SIG-M5 treated with dmso at 0.1 percent for 504 hours (cell line): Measurements from ENCODE around the gene MED8.
"Not testable (repeated sequence)": the region's sequence is repeated elsewhere in the genome, so short reads cannot be mapped to it uniquely, and the experiment has no call there.

Experiments used
- DNase-seq: peaks from one replicate; lab custom pipeline; 2025; ENCODE audit not compliant: unreplicated experiment; lab: John Stamatoyannopoulos, UW

Gene MED8

DNA sequence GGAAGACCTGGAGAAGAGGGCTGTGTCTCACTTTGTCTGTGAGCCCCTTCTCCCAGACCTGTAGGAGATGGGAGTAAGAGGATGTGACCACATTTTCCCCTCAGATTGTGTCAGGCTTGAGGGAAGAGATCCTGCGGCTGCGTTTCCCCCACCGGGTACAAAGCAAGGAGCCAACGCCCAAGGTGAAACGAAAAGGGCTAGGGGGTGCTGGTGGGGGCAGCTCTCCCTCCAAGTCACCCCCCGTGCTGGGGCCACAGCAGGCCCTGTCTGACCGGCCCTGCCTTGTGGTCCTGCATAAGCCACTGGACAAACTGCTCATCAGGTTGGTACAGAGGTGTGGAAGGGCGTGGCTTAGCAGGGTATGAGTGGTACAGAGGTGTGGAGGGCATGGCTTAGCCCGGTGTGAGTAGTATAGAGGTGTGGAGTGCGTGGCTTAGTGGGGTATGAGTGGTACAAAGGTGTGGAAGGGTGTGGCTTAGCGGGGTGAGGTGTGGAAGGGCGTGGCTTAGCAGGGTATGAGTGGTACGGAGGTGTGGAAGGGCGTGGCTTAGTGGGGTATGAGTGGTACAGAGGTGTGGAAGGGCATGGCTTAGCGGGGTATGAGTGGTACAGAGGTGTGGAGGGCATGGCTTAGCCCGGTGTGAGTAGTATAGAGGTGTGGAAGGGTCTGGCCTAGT lies 33.5 kb upstream of the MED8 start:
- no peak for DNase-seq

- DNase-seq, result no peak
Observed at GRCh38 chr1:43421976-43422750, 32.6 kb upstream of the MED8 start.

DNA sequence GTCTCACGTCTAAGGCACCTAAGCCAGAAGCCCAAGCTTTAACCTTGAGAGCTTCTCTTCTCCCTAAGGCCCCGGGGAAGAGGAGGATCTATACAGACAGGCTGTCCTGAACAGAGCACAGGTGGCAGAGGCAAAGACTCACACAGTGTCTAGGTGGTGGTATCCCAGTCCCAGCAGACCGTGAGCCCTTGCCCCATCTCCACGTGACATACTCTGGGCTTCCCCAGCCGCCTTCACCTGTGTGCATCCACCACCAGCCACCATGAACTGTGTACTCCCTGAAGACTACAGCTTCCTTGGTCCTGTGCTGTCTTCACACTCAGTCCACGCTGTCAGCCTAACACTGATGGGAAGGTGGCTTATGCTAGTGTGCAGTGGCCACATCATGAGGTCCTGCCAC lies 31.8 kb upstream of the MED8 start:
- DNase-seq, result no peak

DNA sequence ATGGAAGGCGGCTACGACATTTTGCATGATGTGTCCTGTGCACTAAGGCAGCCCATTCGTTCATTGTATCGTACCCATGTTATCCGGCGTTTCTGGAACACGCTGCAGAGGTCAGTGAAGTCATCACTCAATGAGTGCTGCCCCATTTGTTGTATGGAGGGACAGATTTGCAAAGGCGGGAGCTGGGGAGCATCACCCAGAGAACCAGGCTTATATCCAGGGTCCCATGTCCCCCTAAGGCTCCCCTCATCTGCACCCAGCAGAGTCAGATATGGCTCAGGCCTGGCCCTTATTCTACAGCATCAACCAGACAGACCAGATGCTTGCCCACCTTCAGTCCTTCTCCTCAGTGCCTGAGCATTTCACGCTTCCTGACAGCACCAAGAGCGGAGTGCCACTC lies 31.3 kb upstream of the MED8 start:
- DNase-seq, result no peak

- DNase-seq, result no peak
Observed at GRCh38 chr1:43419627-43420425, 30.2 kb upstream of the MED8 start.

- no peak for DNase-seq
Observed at GRCh38 chr1:43418858-43419257, 29.3 kb upstream of the MED8 start.

DNA sequence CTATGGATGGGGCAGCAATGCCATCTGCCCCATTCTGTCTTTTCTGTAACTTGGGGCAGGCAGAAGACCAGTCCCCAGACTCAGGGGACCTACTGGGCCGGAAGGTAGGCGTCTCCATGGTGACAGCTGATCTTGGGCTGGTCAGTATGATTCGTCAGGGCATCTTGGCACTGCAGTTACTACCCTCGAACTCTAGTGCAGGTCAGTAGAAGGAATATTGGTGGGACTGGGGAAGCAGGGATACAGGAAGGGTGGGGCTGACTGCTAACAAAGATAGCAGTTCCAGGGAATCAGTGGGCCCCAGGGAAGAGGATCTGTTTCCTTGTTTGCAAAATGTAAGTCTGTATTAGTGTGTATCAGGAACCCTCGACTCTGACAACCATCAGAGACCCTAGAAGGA lies 26.3 kb upstream of the MED8 start:
- DNase-seq, result no peak

DNA sequence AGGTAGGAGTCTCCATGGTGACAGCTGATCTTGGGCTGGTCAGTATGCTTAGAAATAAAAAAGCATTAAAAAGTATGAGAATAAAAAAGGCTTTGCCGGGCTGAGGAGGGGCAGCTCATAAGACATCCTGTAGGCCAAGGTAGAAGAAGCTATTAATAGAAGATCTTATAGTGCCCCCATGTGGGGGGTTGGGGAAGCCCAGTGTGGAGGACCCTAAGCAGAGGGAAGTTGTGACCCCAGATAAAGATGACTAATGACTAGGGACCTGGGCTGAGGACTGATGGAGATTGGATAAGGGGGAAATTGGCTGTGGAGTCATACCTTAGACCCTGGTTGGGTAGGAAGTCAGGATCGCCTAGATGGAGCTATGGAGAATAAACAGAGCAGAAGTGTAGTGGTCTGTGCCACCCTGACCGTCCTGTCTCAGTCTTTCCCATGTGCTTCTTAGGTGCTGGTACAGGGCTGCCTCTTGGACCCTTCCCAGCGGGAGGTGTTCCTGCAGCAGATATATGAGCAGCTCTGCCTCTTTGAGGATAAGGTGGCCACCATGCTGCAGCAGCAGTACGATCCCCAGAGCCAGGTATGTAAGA lies 25.1 kb upstream of the MED8 start:
- DNase-seq, result peak; percentile 52

DNA sequence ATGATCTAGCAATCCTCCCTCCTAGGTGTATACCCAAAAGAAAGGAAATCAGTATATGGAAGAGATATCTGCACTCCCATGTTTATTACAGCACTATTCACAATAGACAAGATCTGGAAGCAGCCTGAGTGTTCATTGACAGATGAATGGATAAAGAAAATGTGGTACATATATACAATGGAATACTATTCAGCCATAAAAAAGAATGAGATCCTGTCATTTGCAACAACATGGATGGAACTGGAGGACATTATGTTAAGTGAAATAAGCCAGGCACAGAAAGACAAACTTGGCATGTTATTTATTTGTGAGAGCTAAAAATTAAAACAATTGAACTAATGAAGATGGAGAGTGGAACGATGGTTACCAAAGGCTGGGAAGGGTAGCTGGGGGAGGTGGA lies 23.8 kb upstream of the MED8 start:
- not testable (repeated sequence) for DNase-seq

- DNase-seq, result no peak
Observed at GRCh38 chr1:43410571-43410970, 21.0 kb upstream of the MED8 start.

- no peak for DNase-seq
Observed at GRCh38 chr1:43405876-43406234, 16.3 kb upstream of the MED8 start.

DNA sequence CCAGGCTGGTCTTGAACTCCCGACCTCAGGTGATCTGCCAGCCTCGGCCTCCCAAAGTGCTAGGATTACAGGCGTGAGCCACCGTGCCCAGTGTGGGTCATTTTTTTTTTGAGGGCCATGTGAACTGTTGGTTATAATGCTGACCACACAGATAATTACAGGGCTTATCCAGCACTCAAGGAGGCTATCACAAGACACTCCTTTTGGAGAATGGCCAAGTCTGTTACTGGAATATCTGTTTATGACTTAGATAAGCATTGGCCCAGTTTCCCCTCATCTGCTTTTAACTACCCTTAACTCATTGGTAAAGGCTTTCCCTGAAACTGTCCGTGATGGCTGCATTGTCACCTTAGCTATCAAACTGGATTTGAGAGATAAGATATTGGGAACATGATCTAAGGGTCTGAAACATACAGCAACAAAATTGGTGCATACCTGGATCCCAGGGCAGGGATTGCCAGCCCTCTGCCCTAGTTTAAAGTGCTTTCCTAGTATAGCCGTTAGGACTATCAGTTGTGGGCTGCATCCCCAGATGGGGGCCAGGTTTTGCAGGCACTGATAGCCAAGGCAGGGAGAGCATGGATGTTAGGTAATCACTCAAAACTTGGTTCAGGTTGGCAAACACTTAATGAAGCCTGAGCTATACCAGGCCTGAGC lies 15.7 kb upstream of the MED8 start:
- DNase-seq, result no peak

DNA sequence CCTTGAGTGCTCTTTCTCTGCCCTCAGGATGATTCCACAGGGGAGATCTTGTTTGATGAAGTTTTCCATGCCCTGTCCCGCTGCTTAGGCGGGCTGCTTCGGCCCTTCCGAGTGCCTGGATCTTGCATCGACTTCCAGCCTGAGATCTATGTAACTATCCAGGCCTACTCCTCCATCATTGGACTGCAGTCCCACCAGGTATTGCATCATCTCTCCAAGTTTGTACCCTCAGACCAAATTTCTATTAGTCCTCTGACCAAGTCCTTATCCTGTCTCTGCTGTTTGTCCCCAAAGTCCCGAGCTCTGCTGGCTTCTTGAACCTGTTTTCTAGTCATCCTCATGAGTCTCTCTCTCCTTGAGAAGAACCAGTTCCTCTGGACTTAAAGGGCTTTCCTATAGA lies 14.8 kb upstream of the MED8 start:
- DNase-seq, result no peak

DNA sequence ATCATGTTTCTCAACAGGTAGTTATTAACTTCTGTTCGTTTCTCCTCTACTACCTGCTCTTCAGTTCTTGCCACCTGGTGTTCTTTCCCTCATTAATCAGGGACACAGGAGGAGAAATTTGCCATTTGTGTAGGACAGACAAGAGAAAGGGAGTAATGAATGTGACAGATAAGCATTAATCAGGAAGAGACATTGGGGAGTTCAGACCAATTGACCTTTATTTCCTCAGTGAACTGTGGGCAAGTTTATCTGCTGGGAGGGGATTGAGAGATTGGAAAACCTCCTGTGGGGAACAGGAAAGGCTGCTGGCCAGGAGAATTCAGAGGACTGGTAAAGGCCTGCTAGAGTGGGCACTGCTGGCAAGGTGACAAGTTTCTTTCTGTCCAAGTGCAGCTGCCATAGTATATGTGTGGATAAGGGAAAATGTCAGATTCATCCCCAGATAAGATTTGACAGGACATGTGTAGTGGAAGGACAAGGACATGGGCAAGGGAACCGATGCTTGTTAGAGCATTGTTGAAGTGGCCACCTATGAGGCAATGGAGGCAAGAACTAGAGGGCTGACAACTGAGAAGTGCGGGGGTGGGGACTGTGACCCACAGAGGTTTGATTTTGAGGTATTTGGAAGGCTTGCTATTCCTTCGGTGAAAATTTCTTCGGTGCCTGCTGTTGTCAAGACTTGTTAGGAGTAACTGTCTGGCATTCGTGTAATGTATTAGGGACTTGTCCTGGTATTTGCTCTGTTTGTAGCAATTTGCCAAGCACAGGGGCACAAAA lies 12.7 kb upstream of the MED8 start:
- no peak for DNase-seq

GRCh38 chr1:43400441-43400840 lies 10.8 kb upstream of the MED8 start:
- not testable (repeated sequence) for DNase-seq

DNA sequence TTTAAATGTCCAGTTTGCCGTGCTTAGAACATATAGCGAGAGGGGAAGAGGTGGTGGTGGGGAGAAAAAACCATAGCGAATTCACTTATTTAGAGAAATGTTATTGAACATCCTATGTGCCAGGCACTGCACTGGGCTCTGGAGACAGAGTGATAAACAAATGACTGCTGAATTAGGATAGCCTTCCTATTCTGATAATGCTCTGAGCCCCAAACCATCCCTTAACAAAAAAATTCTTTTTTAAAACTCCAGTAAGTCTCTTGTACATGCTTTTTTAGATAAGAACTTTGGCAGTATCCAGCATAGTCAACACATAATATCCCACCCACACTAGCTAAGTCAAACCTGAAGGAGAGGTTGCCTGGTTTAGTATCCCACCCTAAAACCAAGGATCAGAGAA lies 8.6 kb upstream of the MED8 start:
- no peak for DNase-seq

DNA sequence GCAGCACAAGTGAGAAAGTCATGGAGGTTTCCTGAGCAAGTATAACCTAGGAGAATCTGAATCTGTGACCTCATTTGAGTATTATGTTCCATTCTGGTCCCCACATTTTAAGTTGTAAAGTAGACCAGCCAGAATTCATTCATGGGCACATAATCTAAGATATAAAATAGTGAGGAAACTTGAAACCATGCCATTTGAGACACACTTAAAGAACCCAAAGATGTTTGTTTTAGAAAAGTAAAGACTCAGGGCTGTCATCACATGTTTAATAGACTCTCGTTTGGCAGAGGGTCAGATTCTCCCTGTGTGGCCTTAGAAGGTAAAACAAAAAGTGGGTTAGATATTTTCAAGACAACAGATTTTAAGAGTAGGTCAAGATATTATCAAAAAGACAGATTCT lies 6.5 kb upstream of the MED8 start:
- DNase-seq, result no peak

DNA sequence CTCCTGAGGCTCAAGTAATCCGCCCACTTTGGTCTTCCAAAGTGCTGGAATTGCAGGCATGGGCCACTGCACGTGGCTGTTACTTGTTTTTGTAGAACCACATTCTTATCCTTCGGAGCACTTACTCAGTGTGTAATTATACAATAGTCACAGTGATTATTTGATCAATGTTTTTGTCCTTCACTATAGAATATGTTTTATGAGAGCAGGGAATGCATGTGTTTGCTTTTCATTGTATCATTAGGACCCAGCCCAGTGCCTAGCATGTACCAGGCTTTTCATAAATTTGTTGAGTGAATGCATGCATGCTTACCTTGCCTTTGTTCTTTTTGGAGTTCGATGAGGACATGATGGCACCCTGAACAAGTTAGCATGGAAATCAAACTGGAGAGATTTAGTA lies 5.9 kb upstream of the MED8 start:
- DNase-seq, result no peak

DNA sequence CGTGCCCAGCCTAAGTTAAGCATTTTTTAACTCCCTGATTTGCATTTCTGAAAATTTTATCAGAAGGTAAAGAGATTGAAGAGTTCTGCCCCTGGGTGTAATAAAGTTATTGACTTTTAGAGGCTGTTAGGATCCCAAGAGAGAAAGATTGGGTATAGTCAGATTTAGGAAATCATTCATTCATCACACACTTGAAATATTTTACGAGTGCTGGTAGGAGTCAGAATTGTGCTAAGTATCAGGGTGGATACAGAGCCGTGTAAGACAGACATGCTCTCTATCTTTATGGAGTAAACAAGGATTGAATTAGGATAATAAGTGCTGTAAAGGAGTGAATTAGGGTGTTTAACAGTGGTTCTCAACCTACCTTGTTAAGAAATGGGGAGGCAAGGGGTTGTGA lies 3.1 kb upstream of the MED8 start:
- DNase-seq, result no peak

DNA sequence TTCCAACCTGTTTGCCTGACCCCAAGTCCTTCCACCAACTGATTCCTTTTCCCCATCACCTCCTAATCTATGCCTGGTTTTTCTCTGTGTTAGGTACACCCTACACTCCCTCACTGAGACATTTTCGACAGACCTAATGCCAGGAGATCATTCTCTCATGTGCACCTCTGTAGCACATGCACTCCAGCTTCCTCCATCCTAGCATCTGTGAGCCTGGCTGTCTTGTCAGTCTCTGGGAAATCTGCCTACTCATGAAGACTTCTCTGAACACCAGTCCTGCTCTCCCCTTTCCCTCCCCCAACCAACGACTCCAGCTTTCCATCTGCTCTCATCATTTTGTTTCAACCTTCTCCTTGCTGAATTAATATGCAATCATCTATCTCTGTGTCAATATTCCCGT lies 987 bp downstream of the MED8 start:
- no peak for DNase-seq
